Smooth muscle cell (in vitro differentiated cells): Measurements from ENCODE around the gene RAD54L2. TPM values are rescaled to one million over a fixed set of nuclear protein-coding genes. Genes with fewer than 3 reads are reported as not detected.
"Not testable (repeated sequence)": the region's sequence is repeated elsewhere in the genome, so short reads cannot be mapped to it uniquely, and the experiment has no call there.

Source experiments
- DNase-seq: peaks from one replicate; lab custom pipeline; 2025; ENCODE audit not compliant: unreplicated experiment; lab: John Stamatoyannopoulos, UW
- H2AFZ ChIP-seq: fragments of 200-600 bp; sonication (generic); 2 replicates; pipeline ENCODE4 v1.6.0; 2016; ENCODE audit warnings: antibody characterized with exemption, low read depth, mild to moderate bottlenecking
- H3F3A ChIP-seq: fragments of 200-600 bp; sonication (generic); 2 replicates; pipeline ENCODE4 v1.6.0; 2017; ENCODE audit warnings: antibody characterized with exemption, low read depth
- H3K27ac ChIP-seq: fragments of 200-600 bp; sonication (generic); 2 replicates; pipeline ENCODE4 v1.5.1; 2016; ENCODE audit warnings: low read depth, mild to moderate bottlenecking
- H3K27me3 ChIP-seq: fragments of 200-600 bp; sonication (generic); 2 replicates; pipeline ENCODE4 v1.6.1; 2016; ENCODE audit warnings: low read depth, mild to moderate bottlenecking
- H3K36me3 ChIP-seq: fragments of 200-600 bp; sonication (generic); 2 replicates; pipeline ENCODE4 v1.5.1; 2016; ENCODE audit warnings: low read depth
- H3K4me1 ChIP-seq: fragments of 200-600 bp; sonication (generic); 2 replicates; pipeline ENCODE4 v1.5.1; 2016; ENCODE audit warnings: low read depth
- H3K4me2 ChIP-seq: fragments of 200-600 bp; sonication (generic); 2 replicates; pipeline ENCODE4 v1.6.0; 2016; ENCODE audit warnings: mild to moderate bottlenecking
- H3K4me3 ChIP-seq: fragments of 200-600 bp; sonication (generic); 2 replicates; pipeline ENCODE4 v1.5.1; 2016; ENCODE audit warnings: mild to moderate bottlenecking
- H3K79me2 ChIP-seq: fragments of 200-600 bp; sonication (generic); 2 replicates; pipeline ENCODE4 v1.6.0; 2016; ENCODE audit warnings: low read depth, mild to moderate bottlenecking
- H3K9ac ChIP-seq: fragments of 200-600 bp; sonication (generic); 2 replicates; pipeline ENCODE4 v1.6.0; 2016; ENCODE audit warnings: low read depth
- H3K9me3 ChIP-seq: fragments of 200-600 bp; sonication (generic); replicated peaks from 2 replicates; pipeline ENCODE4 v1.5.1; 2016; ENCODE audit warnings: low read depth
- H4K20me1 ChIP-seq: fragments of 200-600 bp; sonication (generic); 2 replicates; pipeline ENCODE4 v1.6.0; 2016; ENCODE audit warnings: low read depth
- WGBS: methylation state at CpG from one replicate; pipeline ENCODE4 v1.1.7; 2016; ENCODE audit warnings: low lambda C conversion rate; 5-methylcytosine and 5-hydroxymethylcytosine counted together
- polyA plus RNA-seq: library from polyadenylated mRNA; unstranded; fragments of >200 nt; fragmentation: Nextera tagmentation; extraction: Ambion mirVana; gene quantifications from 2 replicates; pipeline ENCODE4 v1.2.1, GENCODE V29; 2016
- total RNA-seq: library from RNA; depleted of rRNA; stranded (reverse); fragments of >200 nt; gene quantifications from 2 replicates; pipeline ENCODE4 v1.2.3, GENCODE V29; 2014
- TF ChIP-seq, protein P1 (sequence below): fragments of 200-600 bp; sonication (generic); IDR thresholded peaks from 2 replicates; pipeline ENCODE4 v1.5.1; 2017; ENCODE audit warnings: borderline replicate concordance, mild to moderate bottlenecking, antibody characterized with exemption; ENCODE audit not compliant: insufficient read depth, poor library complexity, severe bottlenecking

RAD54L2 gene
- total and polyA plus RNA-seq, 2 experiments from 2014 or later, result 12.6 to 12.8 TPM

DNA sequence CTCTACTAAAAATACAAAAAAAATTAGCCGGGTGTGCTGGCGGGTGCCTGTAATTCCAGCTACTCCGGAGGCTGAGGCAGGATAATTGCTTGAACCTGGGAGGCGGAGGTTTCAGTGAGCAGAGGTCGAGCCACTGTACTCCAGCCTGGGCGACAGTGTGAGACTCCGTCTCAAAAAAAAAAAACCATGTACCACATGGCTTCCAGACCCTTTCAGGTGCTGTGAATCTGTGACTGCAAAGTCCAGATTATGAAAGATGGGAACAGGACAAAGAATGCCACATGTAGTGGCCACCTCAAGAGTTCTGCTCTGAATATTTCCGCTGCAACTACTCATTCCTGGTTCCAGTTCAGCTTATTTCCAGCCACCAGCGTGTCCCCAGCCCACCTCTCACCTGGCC is 30.3 kb upstream of the RAD54L2 start:
- H3K27ac ChIP-seq, result no peak overlapping the region
- no peak overlapping the region for H2AFZ ChIP-seq
- H3K4me3 ChIP-seq, result no peak overlapping the region
- no peak overlapping the region for H3K9ac ChIP-seq
- no peaks in the 10 kb centered on the region for H3K36me3 ChIP-seq
- H4K20me1 ChIP-seq, result no peaks in the 10 kb centered on the region
- WGBS, result 94% methylated on average over 9 of the region's 9 CpGs
- no peak overlapping the region for H3K4me2 ChIP-seq
- H3K4me1 ChIP-seq, result no peaks in the 10 kb centered on the region
- no peaks in the 10 kb centered on the region for H3K79me2 ChIP-seq
- TF ChIP-seq, protein P1, sequence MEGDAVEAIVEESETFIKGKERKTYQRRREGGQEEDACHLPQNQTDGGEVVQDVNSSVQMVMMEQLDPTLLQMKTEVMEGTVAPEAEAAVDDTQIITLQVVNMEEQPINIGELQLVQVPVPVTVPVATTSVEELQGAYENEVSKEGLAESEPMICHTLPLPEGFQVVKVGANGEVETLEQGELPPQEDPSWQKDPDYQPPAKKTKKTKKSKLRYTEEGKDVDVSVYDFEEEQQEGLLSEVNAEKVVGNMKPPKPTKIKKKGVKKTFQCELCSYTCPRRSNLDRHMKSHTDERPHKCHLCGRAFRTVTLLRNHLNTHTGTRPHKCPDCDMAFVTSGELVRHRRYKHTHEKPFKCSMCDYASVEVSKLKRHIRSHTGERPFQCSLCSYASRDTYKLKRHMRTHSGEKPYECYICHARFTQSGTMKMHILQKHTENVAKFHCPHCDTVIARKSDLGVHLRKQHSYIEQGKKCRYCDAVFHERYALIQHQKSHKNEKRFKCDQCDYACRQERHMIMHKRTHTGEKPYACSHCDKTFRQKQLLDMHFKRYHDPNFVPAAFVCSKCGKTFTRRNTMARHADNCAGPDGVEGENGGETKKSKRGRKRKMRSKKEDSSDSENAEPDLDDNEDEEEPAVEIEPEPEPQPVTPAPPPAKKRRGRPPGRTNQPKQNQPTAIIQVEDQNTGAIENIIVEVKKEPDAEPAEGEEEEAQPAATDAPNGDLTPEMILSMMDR, result no peak
- H3K9me3 ChIP-seq, result no peaks in the 10 kb centered on the region
- no peaks in the 10 kb centered on the region for H3F3A ChIP-seq
- no peaks in the 10 kb centered on the region for H3K27me3 ChIP-seq
- DNase-seq, result no peak

DNA sequence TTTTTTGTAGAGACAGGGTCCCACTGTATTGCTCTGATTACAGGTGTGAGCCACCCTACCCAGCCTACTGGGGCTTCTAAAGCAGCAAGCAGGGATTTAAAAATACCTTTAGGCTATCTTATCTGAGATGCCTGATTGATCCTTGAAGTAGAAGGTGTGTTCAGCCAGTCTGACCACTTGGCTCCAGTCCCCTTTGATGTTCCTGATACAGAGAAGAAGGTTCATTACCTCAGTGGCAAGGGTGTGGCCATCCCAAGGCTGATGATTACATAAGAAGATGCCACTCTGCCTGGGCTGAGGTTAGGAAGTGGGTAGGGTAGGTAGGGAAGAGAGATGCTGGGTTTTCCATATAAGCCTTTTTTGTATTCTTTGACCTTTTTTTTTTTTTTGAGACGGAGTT is 27.5 kb upstream of the RAD54L2 start:
- TF ChIP-seq, protein P1, result no peak
- no peaks in the 10 kb centered on the region for H3K27me3 ChIP-seq
- H3K9me3 ChIP-seq, result no peaks in the 10 kb centered on the region
- 86% methylated on average over 1 of the region's 1 CpG for WGBS
- H4K20me1 ChIP-seq, result no peaks in the 10 kb centered on the region
- no peak overlapping the region for H3K9ac ChIP-seq
- H3K36me3 ChIP-seq, result no peaks in the 10 kb centered on the region
- no peaks in the 10 kb centered on the region for H3K4me1 ChIP-seq
- no peak overlapping the region for H3K4me3 ChIP-seq
- no peaks in the 10 kb centered on the region for H3K79me2 ChIP-seq
- H2AFZ ChIP-seq, result no peak overlapping the region
- no peak overlapping the region for H3K4me2 ChIP-seq
- no peak overlapping the region for H3K27ac ChIP-seq
- DNase-seq, result no peak
- H3F3A ChIP-seq, result no peaks in the 10 kb centered on the region

DNA sequence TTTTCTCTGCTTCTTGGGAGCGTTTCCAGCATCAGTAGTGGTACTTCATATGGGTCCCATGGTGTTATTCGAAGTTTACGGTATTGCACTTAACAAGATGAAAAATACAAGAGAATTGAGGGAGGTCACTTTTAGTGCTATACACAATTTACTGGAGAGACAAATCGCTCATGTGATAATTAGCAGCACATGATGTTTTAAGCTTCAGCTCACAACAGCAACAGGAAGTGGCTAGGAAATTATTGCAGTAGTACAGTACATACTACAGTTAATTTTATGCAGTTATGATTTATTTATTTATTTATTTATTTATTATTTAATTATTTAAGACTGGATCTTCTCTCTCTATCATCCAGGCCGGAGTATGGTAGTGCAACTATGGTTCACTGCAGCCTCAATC is 24.3 kb upstream of the RAD54L2 start:
- DNase-seq, result no peak
- no peaks in the 10 kb centered on the region for H3F3A ChIP-seq
- no peaks in the 10 kb centered on the region for H3K27me3 ChIP-seq
- H3K4me1 ChIP-seq, result no peaks in the 10 kb centered on the region
- TF ChIP-seq, protein P1, result no peak
- no peaks in the 10 kb centered on the region for H3K9me3 ChIP-seq
- no peak overlapping the region for H3K9ac ChIP-seq
- H2AFZ ChIP-seq, result no peak overlapping the region
- 90% methylated on average over 5 of the region's 5 CpGs for WGBS
- H3K36me3 ChIP-seq, result no peaks in the 10 kb centered on the region
- H3K79me2 ChIP-seq, result no peaks in the 10 kb centered on the region
- H4K20me1 ChIP-seq, result no peaks in the 10 kb centered on the region
- no peak overlapping the region for H3K4me3 ChIP-seq
- H3K27ac ChIP-seq, result no peak overlapping the region
- no peak overlapping the region for H3K4me2 ChIP-seq

- H3F3A ChIP-seq, result no peaks in the 10 kb centered on the region
- no peaks in the 10 kb centered on the region for H3K79me2 ChIP-seq
- no peak overlapping the region for H3K4me3 ChIP-seq
- no peak overlapping the region for H3K9ac ChIP-seq
- H3K9me3 ChIP-seq, result no peaks in the 10 kb centered on the region
- no peaks in the 10 kb centered on the region for H3K36me3 ChIP-seq
- DNase-seq, result no peak
- TF ChIP-seq, protein P1, result no peak
- H3K27me3 ChIP-seq, result no peaks in the 10 kb centered on the region
- 88% methylated on average over 2 of the region's 2 CpGs for WGBS
- H3K4me2 ChIP-seq, result no peak overlapping the region
- H2AFZ ChIP-seq, result no peak overlapping the region
- H3K4me1 ChIP-seq, result no peaks in the 10 kb centered on the region
- no peak overlapping the region for H3K27ac ChIP-seq
- no peaks in the 10 kb centered on the region for H4K20me1 ChIP-seq
Measured at GRCh38 chr3:51519848-51520247, 18.7 kb upstream of the RAD54L2 start.

- not testable (repeated sequence) for H2AFZ ChIP-seq, DNase-seq, H4K20me1 ChIP-seq, H3F3A ChIP-seq, H3K27ac ChIP-seq, H3K4me3 ChIP-seq, H3K4me1 ChIP-seq, H3K9me3 ChIP-seq, H3K79me2 ChIP-seq, H3K27me3 ChIP-seq, H3K36me3 ChIP-seq, H3K9ac ChIP-seq, H3K4me2 ChIP-seq
- 84% methylated on average over 5 of the region's 5 CpGs for WGBS
Measured at GRCh38 chr3:51520906-51521730, 17.4 kb upstream of the RAD54L2 start.
